GM12878 (cell line): ENCODE measurements around the gene BCO1.

Experiments
- ATF3 ChIP-seq: IDR thresholded peaks from 2 replicates; pipeline ENCODE4 v1.6.1; 2011; ENCODE audit warnings: low read depth, mild to moderate bottlenecking, low read length, moderate library complexity, borderline replicate concordance; ENCODE audit errors: extremely low read depth
- CTCF ChIP-seq, 3 experiments: IDR thresholded peaks in 2 of 3; conservative IDR thresholded peaks in 1 of 3; 2 replicates each; pipeline ENCODE4 v1.5.1; 2011; ENCODE audit warnings: low read depth in 3 of 3, low read length in 3 of 3, mild to moderate bottlenecking in 3 of 3, control low read depth in 2 of 3, moderate library complexity in 2 of 3, inconsistent platforms in 1 of 3, mixed read lengths in 1 of 3; ENCODE audit not compliant: control insufficient read depth in 2 of 3, insufficient read depth in 1 of 3; ENCODE audit errors: extremely low read depth in 1 of 3
- POLR2A ChIP-seq: IDR thresholded peaks from 2 replicates; pipeline ENCODE4 v1.6.1; 2011; ENCODE audit warnings: low read depth, mild to moderate bottlenecking, low read length
- POLR2AphosphoS5 ChIP-seq: IDR thresholded peaks from 2 replicates; pipeline ENCODE4 v1.6.1; 2011; ENCODE audit warnings: mild to moderate bottlenecking, low read length, inconsistent platforms
- RBBP5 ChIP-seq: fragments of 200-600 bp; sonication (generic); conservative IDR thresholded peaks from 2 replicates; pipeline ENCODE4 v1.6.1; 2016
- TARDBP ChIP-seq: IDR thresholded peaks from 2 replicates; pipeline ENCODE4 v1.6.1; 2016; ENCODE audit warnings: borderline replicate concordance
- TCF12 ChIP-seq: IDR thresholded peaks from 2 replicates; pipeline ENCODE4 v1.6.1; 2011; ENCODE audit warnings: low read depth, mild to moderate bottlenecking, low read length
- TCF7 ChIP-seq: IDR thresholded peaks from 2 replicates; pipeline ENCODE4 v1.6.1; 2014; ENCODE audit warnings: antibody characterized with exemption, borderline replicate concordance
- USF2 ChIP-seq: IDR thresholded peaks from 2 replicates; pipeline ENCODE4 v1.6.1; 2011; ENCODE audit warnings: low read depth, low read length, improper control_type of control experiment, borderline replicate concordance
- ZNF687 ChIP-seq: fragments of 450-650 bp; IDR thresholded peaks from 2 replicates; pipeline ENCODE4 v1.6.1; 2017; ENCODE audit warnings: mild to moderate bottlenecking, moderate library complexity

- no peak for TF ChIP-seq CTCF (IDR thresholded peaks at IDR 0.05 in 2 of 3, conservative IDR thresholded peaks at IDR 0.05 in 1 of 3; ENCODE audit: control insufficient read depth in 2 of 3, extremely low read depth in 1 of 3, insufficient read depth in 1 of 3, low read depth in 3 of 3, low read length in 3 of 3)
- no peak for TF ChIP-seq TARDBP
- TF ChIP-seq POLR2AphosphoS5, result no peak
- no peak for TF ChIP-seq USF2
- TF ChIP-seq RBBP5, result no peak
- no peak for TF ChIP-seq ZNF687
- TF ChIP-seq TCF12, result no peak
- TF ChIP-seq POLR2A, result no peak
- no peak for TF ChIP-seq ATF3
- no peak for TF ChIP-seq TCF7
These were observed 18.1 kb upstream of the BCO1 start for GRCh38 chr16:81220349-81220748.
